Esophagus squamous epithelium (tissue), 4 donors: ENCODE measurements around the gene MYBPC2.

Experiments used
- POLR2A ChIP-seq, 4 donors: fragments of 450-650 bp; IDR thresholded peaks; one replicate each; pipeline ENCODE4 v1.6.1; 2017; ENCODE audit warnings: antibody characterized with exemption in 4 of 4, mild to moderate bottlenecking in 4 of 4, moderate library complexity in 3 of 4
- TF ChIP-seq, protein P1 (sequence below), 6 experiments: fragments of 450-650 bp in 4 of 6; fragments of 200-600 bp in 2 of 6; sonication (generic) in 2 of 6; IDR thresholded peaks; one replicate each; pipeline ENCODE4 v1.5.1; 2016 to 2019; ENCODE audit warnings: antibody characterized with exemption in 6 of 6, mild to moderate bottlenecking in 4 of 6, moderate library complexity in 4 of 6

DNA sequence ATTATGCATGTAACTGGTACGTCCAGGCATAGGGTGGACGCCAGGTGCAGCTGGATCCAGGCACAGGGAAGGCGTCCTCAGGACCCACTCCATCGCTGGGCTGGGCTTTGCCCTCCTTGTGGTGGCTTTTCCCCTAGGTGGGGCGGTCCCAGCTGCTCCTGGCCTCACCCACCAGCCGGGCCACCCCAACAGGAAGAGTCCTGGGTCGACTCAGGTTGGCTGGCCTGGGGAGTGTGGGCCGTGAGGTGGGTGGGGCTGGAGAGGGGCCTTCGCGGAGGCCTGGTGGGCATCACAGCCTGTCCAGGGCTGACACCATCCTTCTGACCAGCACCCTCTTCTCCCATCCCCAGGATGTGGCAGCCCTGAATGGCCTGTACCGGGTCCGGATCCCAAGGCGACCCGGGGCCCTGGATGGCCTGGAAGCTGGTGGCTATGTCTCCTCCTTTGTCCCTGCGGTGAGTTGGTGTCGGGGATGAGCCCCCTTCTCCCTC is 47.1 kb downstream of the MYBPC2 start:
- no peak for TF ChIP-seq POLR2A (IDR thresholded peaks at IDR 0.05)
- TF ChIP-seq, protein P1, sequence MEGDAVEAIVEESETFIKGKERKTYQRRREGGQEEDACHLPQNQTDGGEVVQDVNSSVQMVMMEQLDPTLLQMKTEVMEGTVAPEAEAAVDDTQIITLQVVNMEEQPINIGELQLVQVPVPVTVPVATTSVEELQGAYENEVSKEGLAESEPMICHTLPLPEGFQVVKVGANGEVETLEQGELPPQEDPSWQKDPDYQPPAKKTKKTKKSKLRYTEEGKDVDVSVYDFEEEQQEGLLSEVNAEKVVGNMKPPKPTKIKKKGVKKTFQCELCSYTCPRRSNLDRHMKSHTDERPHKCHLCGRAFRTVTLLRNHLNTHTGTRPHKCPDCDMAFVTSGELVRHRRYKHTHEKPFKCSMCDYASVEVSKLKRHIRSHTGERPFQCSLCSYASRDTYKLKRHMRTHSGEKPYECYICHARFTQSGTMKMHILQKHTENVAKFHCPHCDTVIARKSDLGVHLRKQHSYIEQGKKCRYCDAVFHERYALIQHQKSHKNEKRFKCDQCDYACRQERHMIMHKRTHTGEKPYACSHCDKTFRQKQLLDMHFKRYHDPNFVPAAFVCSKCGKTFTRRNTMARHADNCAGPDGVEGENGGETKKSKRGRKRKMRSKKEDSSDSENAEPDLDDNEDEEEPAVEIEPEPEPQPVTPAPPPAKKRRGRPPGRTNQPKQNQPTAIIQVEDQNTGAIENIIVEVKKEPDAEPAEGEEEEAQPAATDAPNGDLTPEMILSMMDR (IDR thresholded peaks at IDR 0.05) = no peak
